Ascending aorta (tissue), 2 donors: ENCODE data around the gene GGCX. TPM values are rescaled to one million over a fixed set of nuclear protein-coding genes. Genes with fewer than 3 reads are reported as not detected.
"Not testable (repeated sequence)": the region's sequence is repeated elsewhere in the genome, so short reads cannot be mapped to it uniquely, and the experiment has no call there.

Source experiments
- DNase-seq, 2 donors: peaks; one replicate each; pipeline ENCODE4 v3.0.0-alpha.2; 2019; ENCODE audit warnings: low spot score in 2 of 2
- H3K27ac ChIP-seq, 2 donors: fragments of 200-600 bp; sonication (generic); one replicate each; pipeline ENCODE4 v1.5.1; 2016 to 2017; ENCODE audit warnings: mild to moderate bottlenecking in 1 of 2
- H3K27me3 ChIP-seq: fragments of 200-600 bp; sonication (generic); one replicate; pipeline ENCODE4 v1.5.1; 2017
- H3K36me3 ChIP-seq, 2 donors: fragments of 200-600 bp; sonication (generic); one replicate each; pipeline ENCODE4 v1.5.1; 2016
- H3K4me1 ChIP-seq, 2 donors: fragments of 200-600 bp; sonication (generic); one replicate each; pipeline ENCODE4 v1.5.1; 2016 to 2017; ENCODE audit warnings: mild to moderate bottlenecking in 1 of 2
- H3K4me3 ChIP-seq, 2 donors: fragments of 200-600 bp; sonication (generic); one replicate each; pipeline ENCODE4 v1.5.1; 2016 to 2017; ENCODE audit warnings: mild to moderate bottlenecking in 1 of 2
- H3K9me3 ChIP-seq, 2 donors: fragments of 200-600 bp; sonication (generic); one replicate each; pipeline ENCODE4 v1.5.1; 2016
- CTCF ChIP-seq, 3 experiments: fragments of 200-600 bp in 2 of 3; fragments of 450-650 bp in 1 of 3; sonication (generic) in 2 of 3; IDR thresholded peaks; one replicate each; pipeline ENCODE4 v1.5.1; 2016 to 2019; ENCODE audit warnings: antibody characterized with exemption in 3 of 3, mild to moderate bottlenecking in 1 of 3, moderate library complexity in 1 of 3
- intact Hi-C: fragments of 100-400 bp; cut with DNase I; formaldehyde crosslinking; loops from one replicate; pipeline ENCODE4 v1.15.1; 2023
- total RNA-seq: library from RNA; depleted of rRNA; stranded (reverse); fragments of >200 nt; gene quantifications from one replicate; pipeline ENCODE4 v1.1.0, GENCODE V29; 2016

GGCX gene
- total RNA-seq, 1 donor from 2014 or later: 31.9 TPM

- Histone ChIP-seq H3K4me3 (peak overlapping the region; percentile 63 to 84), H3K36me3 (peaks cover 22 to 32% of the 10 kb centered on the region in 2 donors), H3K27me3 (no peaks in the 10 kb centered on the region), H3K9me3 (no peaks in the 10 kb centered on the region), H3K4me1 (peaks cover 11 to 24% of the 10 kb centered on the region in 2 donors), H3K27ac (peak overlapping the region; percentile 79 to 87)
- TF ChIP-seq CTCF (IDR thresholded peaks at IDR 0.05): no peak
- DNase-seq: no peak
- intact Hi-C loops: no loop called here
Observed at GRCh38 chr2:85596026-85596333, 34.7 kb upstream of the GGCX start.

GRCh38 chr2:85595301-85596025 is 34.2 kb upstream of the GGCX start, which contains the start of gene RNF181:
TSS of gene RNF181 (plus strand) at chr2:85595745. CDS start at chr2:85595764, 19 bp downstream.
- H3K4me3 ChIP-seq: peak within 1 kb of the TSS; percentile 63 to 84
- H3K4me1 ChIP-seq: peaks cover 17 to 29% of the 10 kb centered on the region in 2 donors
- H3K9me3 ChIP-seq: no peaks in the 10 kb centered on the region
- DNase-seq: peak; percentile 94 to 98
- peak within 1 kb of the TSS; percentile 79 to 87 for H3K27ac ChIP-seq
- intact Hi-C loops: no loop called here
- no peaks in the 10 kb centered on the region for H3K27me3 ChIP-seq
- H3K36me3 ChIP-seq: peaks cover 22 to 32% of the 10 kb centered on the region in 2 donors
- TF ChIP-seq CTCF (IDR thresholded peaks at IDR 0.05): no peak

GRCh38 chr2:85594715-85595300 is 33.5 kb upstream of the GGCX start:
- Histone ChIP-seq H3K27ac (peak overlapping the region; percentile 79 to 87), H3K9me3 (no peaks in the 10 kb centered on the region), H3K4me1 (peaks cover 17 to 35% of the 10 kb centered on the region in 2 donors), H3K4me3 (peak overlapping the region; percentile 63 to 84), H3K27me3 (no peaks in the 10 kb centered on the region), H3K36me3 (peaks cover 22 to 30% of the 10 kb centered on the region in 2 donors)
- DNase-seq: no peak
- no peak for TF ChIP-seq CTCF (IDR thresholded peaks at IDR 0.05)
- intact Hi-C loops: no loop called here

- Histone ChIP-seq H3K9me3 (no peaks in the 10 kb centered on the region), H3K4me1 (peaks cover 17 to 51% of the 10 kb centered on the region in 2 donors)
Observed at GRCh38 chr2:85593023-85593422, 31.7 kb upstream of the GGCX start.

GRCh38 chr2:85592299-85592698 is 31.0 kb upstream of the GGCX start:
- DNase-seq, intact Hi-C loops, H3K36me3 ChIP-seq, H3K9me3 ChIP-seq, H3K4me3 ChIP-seq, H3K27me3 ChIP-seq: not testable (repeated sequence)
- Histone ChIP-seq H3K27ac (peak overlapping the region; percentile 84 to 88), H3K4me1 (peaks cover 17 to 50% of the 10 kb centered on the region in 2 donors)

More at GRCh38 chr2:85593023-85593422, 31.7 kb upstream of the GGCX start:
- intact Hi-C loops: no loop called here
- no peak for TF ChIP-seq CTCF (IDR thresholded peaks at IDR 0.05)
- Histone ChIP-seq H3K4me3 (no peak overlapping the region), H3K36me3 (peaks cover 14% of the 10 kb centered on the region in 2 donors), H3K27me3 (no peaks in the 10 kb centered on the region), H3K27ac (no peak overlapping the region)
- DNase-seq: no peak

GRCh38 chr2:85591563-85591962 is 30.3 kb upstream of the GGCX start:
- no peak for TF ChIP-seq CTCF (IDR thresholded peaks at IDR 0.05)
- peaks cover 14 to 42% of the 10 kb centered on the region in 2 donors for H3K4me1 ChIP-seq
- DNase-seq: no peak
- intact Hi-C loops: no loop called here
- H3K27ac ChIP-seq: peak overlapping the region; percentile 84 to 88
- no peaks in the 10 kb centered on the region for H3K9me3 ChIP-seq
- H3K4me3 ChIP-seq: no peak overlapping the region
- no peaks in the 10 kb centered on the region for H3K27me3 ChIP-seq
- peaks cover 0 to 2% of the 10 kb centered on the region in 2 donors for H3K36me3 ChIP-seq
